Naive thymus-derived CD8-positive, alpha-beta T cell (primary cell): ENCODE results near the gene DAW1. TPM values are rescaled to one million over a fixed set of nuclear protein-coding genes. Genes with fewer than 3 reads are reported as not detected.

ENCODE experiments used
- ATAC-seq, 2 donors: fragments of 150-1000 bp; cut with Tn5 transposase in 1 of 2; sonication (Bioruptor Pico), chemical (Tn5 transposase) in 1 of 2; 1 replicate in 1 of 2; 2 replicates in 1 of 2; pipeline ENCODE4 v1.10.0; 2021; ENCODE audit warnings: mild to moderate bottlenecking in 2 of 2, moderate library complexity in 2 of 2
- POLR2A ChIA-PET: fragments of 350-600 bp; sonication (Branson Sonifier 250); formaldehyde crosslinking; loops from one replicate; lab custom pipeline; 2021; ENCODE audit warnings: antibody characterized with exemption; lab: Charles Lee
- DNase-seq, 10 donors: peaks; one replicate each; pipeline versions ENCODE4 v3.0.0 to v3.0.0-alpha.2; 2020 to 2022
- H3K27ac Mint-ChIP-seq, 10 donors: one replicate each; pipeline ENCODE4 v1.8.0; 2020 to 2022; ENCODE audit warnings: mild to moderate bottlenecking in 10 of 10, mixed read lengths in 10 of 10, moderate library complexity in 4 of 10, inconsistent platforms in 1 of 10
- H3K27me3 Mint-ChIP-seq, 5 donors: one replicate each; pipeline ENCODE4 v1.8.0; 2021 to 2022; ENCODE audit warnings: mixed read lengths in 5 of 5
- H3K36me3 Mint-ChIP-seq, 3 donors: one replicate each; pipeline ENCODE4 v1.8.0; 2020 to 2022; ENCODE audit warnings: mixed read lengths in 3 of 3, mild to moderate bottlenecking in 2 of 3, inconsistent platforms in 1 of 3
- H3K4me1 Mint-ChIP-seq, 4 donors: one replicate each; pipeline ENCODE4 v1.8.0; 2021 to 2022; ENCODE audit warnings: mixed read lengths in 4 of 4
- H3K4me3 Mint-ChIP-seq, 10 donors: one replicate each; pipeline ENCODE4 v1.8.0; 2020 to 2022; ENCODE audit warnings: mild to moderate bottlenecking in 10 of 10, mixed read lengths in 10 of 10, moderate library complexity in 6 of 10, inconsistent platforms in 1 of 10
- H3K9me3 Mint-ChIP-seq, 9 donors: one replicate each; pipeline ENCODE4 v1.8.0; 2020 to 2022; ENCODE audit warnings: mixed read lengths in 9 of 9, mild to moderate bottlenecking in 3 of 9, inconsistent platforms in 1 of 9, moderate library complexity in 1 of 9
- polyA plus RNA-seq, 3 donors: library from polyadenylated mRNA; unstranded; fragments of 300-500 nt; fragmentation: Illumina TruSeq; gene quantifications; one replicate each; pipeline ENCODE4 v1.2.3, GENCODE V29; 2021
- total RNA-seq, 8 experiments: library from RNA in 2 of 8; stranded (reverse) in 2 of 8; gene quantifications; one replicate each; pipeline ENCODE4 v1.2.3 and lab custom pipeline; 2021 to 2026

DAW1 gene
- total and polyA plus RNA-seq, 5 experiments from 2014 or later = not detected

DNA sequence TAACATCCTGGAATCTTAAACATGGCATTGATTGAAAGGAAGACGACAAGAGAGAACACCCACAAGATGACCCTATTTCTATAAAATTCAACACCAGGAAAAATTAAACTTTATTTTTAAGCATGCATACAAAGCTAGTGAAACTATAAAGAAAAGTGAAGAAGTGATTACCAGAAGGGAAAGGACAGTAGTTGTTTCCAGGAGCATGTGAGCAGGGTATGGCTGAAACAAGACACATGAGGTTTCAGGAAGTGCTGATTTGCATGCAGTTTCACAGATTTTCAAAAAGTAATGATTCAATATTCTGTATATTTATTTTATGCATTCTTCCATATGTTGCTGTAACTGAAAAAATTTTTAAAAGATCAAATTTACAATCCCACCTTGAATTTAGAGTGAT is 24.6 kb upstream of the DAW1 start:
- peak overlapping the region in 1 of 10 donors; percentile 65 for H3K27ac Mint-ChIP-seq
- H3K4me1 Mint-ChIP-seq = no peaks in the 10 kb centered on the region
- ATAC-seq (no peak), DNase-seq (no peak)
- H3K9me3 Mint-ChIP-seq = peaks cover 0 to 4% (median 0%) of the 10 kb centered on the region in 9 donors
- POLR2A ChIA-PET = no interaction called here
- H3K27me3 Mint-ChIP-seq = peaks cover 0 to 19% (median 3%) of the 10 kb centered on the region in 5 donors
- no peak overlapping the region for H3K4me3 Mint-ChIP-seq
- H3K36me3 Mint-ChIP-seq = peaks cover 0 to 2% (median 0%) of the 10 kb centered on the region in 3 donors

DNA sequence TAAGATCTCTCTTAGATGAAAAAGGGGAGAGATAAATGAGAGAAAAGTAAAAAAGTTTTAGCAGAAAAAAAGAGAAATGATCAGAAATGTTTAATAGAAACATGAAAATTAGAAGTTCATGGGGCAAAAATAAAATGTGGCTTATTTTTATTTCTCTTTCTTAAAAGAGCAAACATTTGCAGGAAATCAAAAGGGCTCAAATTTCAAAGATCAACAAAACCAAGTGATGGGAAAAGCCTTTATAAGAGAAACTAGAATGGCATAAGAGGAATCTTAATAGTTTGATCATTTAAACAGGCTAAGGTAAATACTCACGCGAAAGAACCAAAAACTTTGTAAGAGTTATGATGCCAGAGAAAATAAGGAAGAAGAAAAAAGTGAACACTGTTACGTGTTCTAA is 23.3 kb upstream of the DAW1 start:
- Mint-ChIP-seq H3K4me1 (no peaks in the 10 kb centered on the region), H3K27me3 (peaks cover 0 to 22% (median 4%) of the 10 kb centered on the region in 5 donors), H3K36me3 (peaks cover 0 to 2% (median 0%) of the 10 kb centered on the region in 3 donors), H3K9me3 (peaks cover 0 to 4% (median 0%) of the 10 kb centered on the region in 9 donors), H3K4me3 (peak overlapping the region in 1 of 10 donors; percentile 17), H3K27ac (peak overlapping the region in 1 of 10 donors; percentile 65)
- no peak for DNase-seq
- no peak for ATAC-seq
- POLR2A ChIA-PET = no interaction called here

DNA sequence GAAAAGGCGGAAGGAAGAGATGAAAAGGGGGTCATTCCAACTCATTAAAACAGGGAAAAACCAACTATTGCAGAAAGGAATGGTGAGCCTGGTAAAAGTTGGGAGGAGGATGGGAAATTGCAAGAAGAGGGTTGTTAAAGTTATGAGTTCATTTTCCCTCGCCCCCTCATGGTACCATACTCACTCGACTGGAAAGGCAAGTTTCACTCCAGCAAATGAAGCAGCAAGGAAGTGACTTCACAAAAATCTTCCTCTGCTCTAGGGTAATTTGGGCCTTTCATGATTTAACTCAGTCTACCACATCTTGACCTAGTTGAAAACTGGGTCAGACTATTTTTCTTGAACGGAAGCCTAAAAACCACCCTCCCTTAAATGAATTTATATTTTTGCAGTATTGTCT is 22.8 kb upstream of the DAW1 start:
- ATAC-seq (no peak), DNase-seq (no peak)
- Mint-ChIP-seq H3K27me3 (peaks cover 0 to 27% (median 8%) of the 10 kb centered on the region in 5 donors), H3K9me3 (peaks cover 0 to 4% (median 0%) of the 10 kb centered on the region in 9 donors), H3K4me3 (no peak overlapping the region), H3K4me1 (no peaks in the 10 kb centered on the region), H3K36me3 (no peaks in the 10 kb centered on the region), H3K27ac (peak overlapping the region in 1 of 10 donors; percentile 20)
- POLR2A ChIA-PET = no interaction called here

DNA sequence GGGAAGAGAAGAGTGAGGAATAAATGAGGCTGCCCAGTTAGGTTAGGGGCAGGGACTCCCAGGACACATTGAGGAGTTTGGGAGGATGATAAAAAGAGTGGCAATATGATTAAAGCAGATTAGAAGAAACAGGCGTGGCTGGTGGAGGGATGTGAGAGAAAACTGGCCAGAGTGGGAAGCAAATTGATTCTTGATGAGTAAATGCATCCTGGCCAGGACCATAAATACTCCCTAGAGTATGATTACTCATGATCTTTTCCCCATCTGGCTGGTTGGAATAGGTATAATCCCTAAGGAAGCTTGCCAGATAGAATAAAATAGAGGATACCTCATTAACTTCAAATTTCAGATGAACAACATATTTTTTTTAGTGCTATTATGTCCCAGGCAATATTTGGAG is 21.5 kb upstream of the DAW1 start:
- Mint-ChIP-seq H3K27ac (peak overlapping the region in 1 of 10 donors; percentile 14), H3K27me3 (peaks cover 1 to 30% (median 15%) of the 10 kb centered on the region in 5 donors), H3K4me3 (no peak overlapping the region), H3K4me1 (no peaks in the 10 kb centered on the region), H3K36me3 (no peaks in the 10 kb centered on the region), H3K9me3 (peaks cover 0 to 2% (median 0%) of the 10 kb centered on the region in 9 donors)
- POLR2A ChIA-PET = no interaction called here
- no peak for DNase-seq
- no peak for ATAC-seq

DNA sequence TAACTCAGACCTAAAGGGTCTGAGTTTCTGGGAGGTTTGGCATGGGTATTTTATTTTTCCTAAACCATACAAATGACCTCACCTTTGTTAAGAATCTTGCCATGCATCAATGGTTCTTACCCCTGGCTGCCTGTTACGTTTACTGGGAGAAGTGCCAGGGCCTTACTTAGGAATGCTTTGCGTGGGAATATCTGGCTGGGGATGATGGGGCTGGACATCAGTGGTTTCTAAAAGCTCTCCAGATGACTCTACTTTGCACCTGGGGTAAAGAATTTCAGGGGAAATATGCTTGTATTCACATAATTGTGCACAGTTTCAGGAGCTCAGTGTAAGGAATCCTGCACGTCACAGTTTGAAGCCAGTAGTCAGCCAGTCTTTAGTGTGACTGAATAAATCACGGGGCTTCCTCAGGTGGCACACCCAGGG is 18.2 kb upstream of the DAW1 start:
- DNase-seq = no peak
- peaks cover 3 to 30% (median 15%) of the 10 kb centered on the region in 5 donors for H3K27me3 Mint-ChIP-seq
- POLR2A ChIA-PET = no interaction called here
- H3K4me1 Mint-ChIP-seq = no peaks in the 10 kb centered on the region
- peaks cover 0 to 2% (median 0%) of the 10 kb centered on the region in 9 donors for H3K9me3 Mint-ChIP-seq
- ATAC-seq = no peak
- H3K27ac Mint-ChIP-seq = no peak overlapping the region
- no peak overlapping the region for H3K4me3 Mint-ChIP-seq
- no peaks in the 10 kb centered on the region for H3K36me3 Mint-ChIP-seq

DNA sequence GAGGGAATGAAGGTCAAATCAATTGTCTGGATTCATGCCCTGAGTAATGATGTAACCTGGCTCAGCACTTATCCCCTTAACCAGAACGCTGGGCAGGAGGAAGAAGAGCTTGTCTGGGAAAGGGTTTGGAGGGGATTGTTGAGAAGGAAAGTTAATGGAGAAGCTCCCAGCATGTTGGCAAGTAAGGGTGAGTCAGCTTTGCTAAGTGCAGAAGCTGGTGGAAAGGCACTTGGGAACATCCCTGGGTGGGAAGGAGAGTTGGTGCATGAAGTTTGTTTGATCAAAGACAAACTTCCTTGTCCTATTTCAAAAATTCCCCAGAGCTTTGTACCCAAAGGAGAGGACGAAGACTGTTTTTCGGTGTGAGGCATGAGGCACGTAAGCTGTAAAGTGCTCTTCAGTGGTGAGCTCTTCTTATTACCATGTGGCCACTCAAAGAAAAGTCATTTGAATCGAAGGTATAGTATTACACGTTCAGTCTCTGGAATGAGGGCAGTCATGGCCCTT is 17.6 kb upstream of the DAW1 start:
- Mint-ChIP-seq H3K27me3 (peaks cover 3 to 30% (median 15%) of the 10 kb centered on the region in 5 donors), H3K36me3 (no peaks in the 10 kb centered on the region), H3K4me1 (no peaks in the 10 kb centered on the region), H3K4me3 (no peak overlapping the region), H3K9me3 (peaks cover 0 to 2% (median 0%) of the 10 kb centered on the region in 9 donors), H3K27ac (no peak overlapping the region)
- DNase-seq = no peak
- POLR2A ChIA-PET = no interaction called here
- ATAC-seq = no peak

DNA sequence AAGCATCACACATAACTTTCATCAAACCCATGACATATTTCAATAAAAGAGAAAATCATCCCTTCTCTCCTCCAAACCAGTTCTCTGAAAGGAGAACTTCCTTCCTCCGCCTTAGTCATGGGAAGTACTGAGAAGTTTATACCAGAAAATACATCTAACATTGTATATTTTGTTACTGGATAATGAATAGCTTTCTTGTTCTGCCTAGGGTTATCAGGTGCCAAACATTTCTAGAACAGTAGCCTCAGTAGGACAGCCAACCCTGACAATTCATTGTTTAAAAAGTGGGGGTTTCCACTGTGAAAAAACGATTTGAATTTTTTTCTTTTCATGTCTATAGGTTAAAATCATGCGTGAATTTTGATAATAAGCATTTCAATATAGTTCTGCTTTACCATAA is 16.0 kb upstream of the DAW1 start:
- ATAC-seq (no peak), DNase-seq (no peak)
- H3K4me3 Mint-ChIP-seq = no peak overlapping the region
- no peaks in the 10 kb centered on the region for H3K4me1 Mint-ChIP-seq
- H3K9me3 Mint-ChIP-seq = peaks cover 0 to 2% (median 0%) of the 10 kb centered on the region in 9 donors
- peaks cover 3 to 25% (median 15%) of the 10 kb centered on the region in 5 donors for H3K27me3 Mint-ChIP-seq
- POLR2A ChIA-PET = no interaction called here
- no peak overlapping the region for H3K27ac Mint-ChIP-seq
- no peaks in the 10 kb centered on the region for H3K36me3 Mint-ChIP-seq

DNA sequence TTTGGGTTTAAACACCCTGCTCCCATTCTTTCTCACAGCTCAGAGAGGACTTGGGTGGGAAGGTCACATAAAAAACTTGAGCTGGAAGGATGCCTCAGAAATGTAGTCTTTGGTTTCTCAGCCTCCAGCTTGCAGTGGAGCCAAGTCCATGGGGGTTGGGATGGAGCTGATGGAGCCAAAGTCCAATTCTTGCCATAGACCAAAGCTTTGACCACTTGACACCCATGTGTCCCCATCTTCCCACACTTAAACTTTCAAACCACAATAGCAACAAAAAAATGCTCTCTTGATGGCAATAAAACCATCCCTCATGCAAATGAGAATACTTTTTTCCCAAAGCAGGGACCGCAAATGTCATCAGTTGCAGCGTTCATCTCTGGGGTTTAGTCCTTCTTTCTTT is 14.7 kb upstream of the DAW1 start:
- Mint-ChIP-seq H3K27me3 (peaks cover 3 to 20% (median 15%) of the 10 kb centered on the region in 5 donors), H3K27ac (peak overlapping the region in 1 of 10 donors; percentile 69), H3K9me3 (no peaks in the 10 kb centered on the region), H3K4me3 (no peak overlapping the region), H3K4me1 (peaks cover 0 to 1% (median 0%) of the 10 kb centered on the region in 4 donors), H3K36me3 (no peaks in the 10 kb centered on the region)
- ATAC-seq (no peak), DNase-seq (no peak)
- POLR2A ChIA-PET = no interaction called here

DNA sequence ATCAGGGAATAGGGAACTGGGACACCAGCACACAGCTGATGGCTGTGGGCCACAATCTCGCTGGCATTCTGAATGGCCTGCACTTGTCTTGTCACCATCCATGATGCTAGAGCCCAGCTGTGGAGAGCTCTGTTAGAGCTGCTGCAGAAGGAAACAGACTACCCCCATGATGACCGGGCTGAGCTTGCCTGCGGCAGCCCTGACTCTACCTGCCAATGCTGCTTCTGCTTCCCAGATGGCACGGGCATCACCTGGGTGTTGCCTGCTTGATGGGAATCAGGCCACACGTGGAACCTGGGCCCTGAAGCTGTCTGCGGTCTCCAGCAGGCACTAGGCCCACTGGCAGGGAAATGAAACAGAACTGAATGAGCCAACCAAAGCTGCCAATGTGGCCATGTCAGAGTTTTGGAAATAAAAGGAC is 11.2 kb upstream of the DAW1 start:
- Mint-ChIP-seq H3K9me3 (no peaks in the 10 kb centered on the region), H3K4me3 (no peak overlapping the region), H3K4me1 (peaks cover 0 to 1% (median 0%) of the 10 kb centered on the region in 4 donors), H3K36me3 (no peaks in the 10 kb centered on the region), H3K27ac (no peak overlapping the region), H3K27me3 (peaks cover 0 to 12% (median under 1%) of the 10 kb centered on the region in 5 donors)
- ATAC-seq (no peak), DNase-seq (no peak)
- POLR2A ChIA-PET = no interaction called here

DNA sequence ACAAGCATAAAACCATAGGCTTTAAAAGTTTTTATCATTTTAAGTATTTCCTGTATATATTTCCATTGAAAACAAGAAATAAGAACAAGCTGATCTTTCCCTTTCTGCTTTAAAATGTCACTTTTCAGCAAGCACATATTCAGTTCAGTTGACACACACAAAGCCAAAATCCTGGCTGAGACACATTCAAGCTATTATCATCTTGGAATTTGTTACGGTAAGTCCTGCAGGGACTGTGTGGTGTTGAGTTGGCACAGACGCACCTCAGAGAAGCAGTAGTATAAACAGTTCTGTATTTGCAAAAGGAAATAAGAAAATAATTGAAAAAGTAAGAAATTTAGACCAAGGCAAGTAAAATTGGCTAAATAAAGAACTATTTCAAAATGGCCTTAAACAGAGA is 10.4 kb upstream of the DAW1 start:
- peaks cover 0 to 12% (median 0%) of the 10 kb centered on the region in 5 donors for H3K27me3 Mint-ChIP-seq
- no peak for ATAC-seq
- peaks cover 0 to 1% (median 0%) of the 10 kb centered on the region in 4 donors for H3K4me1 Mint-ChIP-seq
- POLR2A ChIA-PET = no interaction called here
- no peak overlapping the region for H3K4me3 Mint-ChIP-seq
- DNase-seq = no peak
- no peak overlapping the region for H3K27ac Mint-ChIP-seq
- H3K9me3 Mint-ChIP-seq = no peaks in the 10 kb centered on the region
- H3K36me3 Mint-ChIP-seq = no peaks in the 10 kb centered on the region

DNA sequence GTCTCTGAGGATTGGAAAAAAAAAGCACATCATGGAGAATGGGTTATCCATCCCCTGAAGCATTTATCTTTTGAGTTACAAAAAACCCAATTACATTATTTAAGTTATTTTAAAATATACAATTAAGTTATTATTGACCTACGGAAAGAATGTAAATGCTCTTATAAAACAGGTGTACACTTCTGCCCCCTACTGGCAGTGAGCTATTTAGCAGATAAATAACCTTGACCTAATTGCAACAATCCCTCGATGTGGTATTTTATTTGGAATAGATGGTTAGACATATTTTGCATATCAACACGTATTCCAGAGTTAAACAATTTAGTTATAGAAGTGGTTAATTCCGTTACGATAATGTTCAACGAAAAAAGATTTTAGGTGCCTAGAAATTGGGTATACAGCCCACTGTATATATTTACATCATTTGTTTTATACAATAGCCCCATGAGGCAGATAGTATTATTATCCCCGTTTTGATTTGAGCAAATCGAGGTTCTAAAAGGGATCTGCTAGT is 9.1 kb upstream of the DAW1 start:
- no peak overlapping the region for H3K4me3 Mint-ChIP-seq
- H3K9me3 Mint-ChIP-seq = no peaks in the 10 kb centered on the region
- H3K36me3 Mint-ChIP-seq = no peaks in the 10 kb centered on the region
- no peak for ATAC-seq
- peaks cover 0 to 1% (median 0%) of the 10 kb centered on the region in 4 donors for H3K4me1 Mint-ChIP-seq
- POLR2A ChIA-PET = no interaction called here
- no peak overlapping the region for H3K27ac Mint-ChIP-seq
- DNase-seq = no peak
- peaks cover 0 to 8% (median 6%) of the 10 kb centered on the region in 5 donors for H3K27me3 Mint-ChIP-seq

DNA sequence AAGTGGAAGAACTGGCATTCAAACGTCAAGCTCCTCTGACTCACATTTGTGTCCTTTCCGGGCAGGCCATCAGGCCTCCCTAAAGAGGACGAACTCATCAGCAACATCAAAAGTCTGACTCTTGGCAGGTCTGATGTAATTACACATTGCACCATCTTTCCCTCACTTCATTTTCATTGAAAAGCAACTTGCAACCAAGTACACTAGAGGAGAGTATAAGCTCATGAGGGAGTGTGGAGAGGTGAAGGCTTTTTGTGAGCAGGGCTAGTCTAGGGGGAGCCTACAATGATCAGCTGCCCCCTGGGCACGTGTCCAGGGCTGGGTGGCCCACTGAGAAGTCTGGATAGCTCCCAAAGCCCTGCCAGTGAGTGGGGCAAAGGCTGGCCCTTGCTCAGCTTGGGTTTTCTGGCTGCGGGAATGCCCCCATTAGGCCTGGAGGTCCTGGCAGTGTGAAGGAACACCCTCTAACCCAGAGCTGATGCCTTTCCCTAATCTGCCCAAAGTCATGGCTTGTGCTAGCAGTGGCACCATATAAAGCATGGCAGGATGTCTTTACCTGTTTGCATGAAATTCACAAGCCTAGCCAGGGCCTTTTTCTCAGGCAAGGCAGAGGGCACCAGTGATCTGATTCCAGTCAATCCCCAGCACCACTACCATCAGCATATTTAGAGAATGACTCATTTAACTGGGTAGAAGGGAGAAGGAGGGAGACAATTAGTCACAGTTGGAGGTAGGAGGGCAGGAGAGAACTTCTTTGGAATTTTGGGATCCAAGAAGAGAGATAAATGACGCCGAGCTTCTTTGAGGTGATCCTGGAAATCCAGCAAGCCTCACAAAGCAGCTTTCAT is 8.5 kb upstream of the DAW1 start:
- H3K27ac Mint-ChIP-seq = no peak overlapping the region
- no peak overlapping the region for H3K4me3 Mint-ChIP-seq
- no peak for DNase-seq
- H3K36me3 Mint-ChIP-seq = no peaks in the 10 kb centered on the region
- POLR2A ChIA-PET = no interaction called here
- ATAC-seq = no peak
- peaks cover 0 to 1% (median 0%) of the 10 kb centered on the region in 4 donors for H3K4me1 Mint-ChIP-seq
- peaks cover 0 to 9% (median 6%) of the 10 kb centered on the region in 5 donors for H3K27me3 Mint-ChIP-seq
- no peaks in the 10 kb centered on the region for H3K9me3 Mint-ChIP-seq
